IMR-90 (cell line): ENCODE measurements around the gene GSS. TPM values are rescaled to one million over a fixed set of nuclear protein-coding genes. Genes with fewer than 3 reads are reported as not detected.

Experiments
- ATAC-seq: fragments of 200-7000 bp; cut with Tn5 transposase; 2 replicates; pipeline ENCODE4 v1.9.1; 2020; ENCODE audit warnings: low read depth, mild to moderate bottlenecking, moderate library complexity
- BruUV-seq: library from RNA; stranded (reverse); fragments of 400-500 nt; replicated peaks from 2 replicates; lab custom pipeline; 2021; lab: Mats Ljungman, UMichigan
- CTCF ChIA-PET: fragments of 300-600 bp; formaldehyde crosslinking; extraction: SDS; loops from one replicate; lab custom pipeline; 2021; ENCODE audit warnings: antibody characterized with exemption; lab: Yijun Ruan, JAX
- POLR2A ChIA-PET: fragments of 300-600 bp; sonication (Branson Sonifier 250); formaldehyde crosslinking; loops from one replicate; lab custom pipeline; 2022; ENCODE audit warnings: antibody characterized with exemption; ENCODE audit not compliant: unreplicated experiment; lab: Charles Lee
- DNase-seq: peaks from one replicate; pipeline ENCODE4 v3.0.0; 2013
- H2AFZ ChIP-seq: replicated peaks from 2 replicates; pipeline ENCODE3; 2013; ENCODE audit warnings: low read length, mild to moderate bottlenecking; ENCODE audit not compliant: poor library complexity
- H2AK5ac ChIP-seq: 2 replicates; pipeline ENCODE4 v1.6.1; 2013; ENCODE audit warnings: low read depth, low read length, inconsistent platforms
- H2AK9ac ChIP-seq: replicated peaks from 2 replicates; pipeline ENCODE3; 2013; ENCODE audit warnings: mild to moderate bottlenecking, low read depth, low read length, moderate library complexity; ENCODE audit not compliant: poor library complexity
- H2BK120ac ChIP-seq: 2 replicates; pipeline ENCODE4 v1.6.1; 2013; ENCODE audit warnings: low read depth, low read length, inconsistent platforms
- H2BK15ac ChIP-seq: 3 replicates; pipeline ENCODE4 v1.6.1; 2013; ENCODE audit warnings: low read depth, low read length, inconsistent platforms
- H2BK20ac ChIP-seq: 2 replicates; pipeline ENCODE4 v1.6.1; 2013; ENCODE audit warnings: low read depth, mild to moderate bottlenecking, inconsistent platforms, low read length, moderate library complexity
- H2BK5ac ChIP-seq: 2 replicates; pipeline ENCODE4 v1.6.1; 2013; ENCODE audit warnings: mild to moderate bottlenecking, low read depth, low read length, inconsistent platforms; ENCODE audit not compliant: poor library complexity, severe bottlenecking
- H3K14ac ChIP-seq: replicated peaks from 2 replicates; pipeline ENCODE4 v1.6.1; 2013; ENCODE audit warnings: low read depth, low read length, inconsistent platforms
- H3K18ac ChIP-seq: 2 replicates; pipeline ENCODE4 v1.6.1; 2013; ENCODE audit warnings: low read depth, low read length, control low read depth
- H3K23ac ChIP-seq: 2 replicates; pipeline ENCODE4 v1.6.1; 2013; ENCODE audit warnings: low read depth, low read length, inconsistent platforms
- H3K27ac ChIP-seq: 2 replicates; pipeline ENCODE4 v1.5.1; 2013; ENCODE audit warnings: mild to moderate bottlenecking, control low read depth, low read length; ENCODE audit not compliant: insufficient read depth
- H3K27me3 ChIP-seq: 2 replicates; pipeline ENCODE4 v1.6.1; 2013; ENCODE audit warnings: low read length; ENCODE audit not compliant: control insufficient read depth, insufficient read depth
- H3K36me3 ChIP-seq: 2 replicates; pipeline ENCODE4 v1.6.1; 2013; ENCODE audit warnings: low read length, mixed read lengths; ENCODE audit not compliant: control insufficient read depth, insufficient read depth
- H3K4ac ChIP-seq: 2 replicates; pipeline ENCODE4 v1.6.1; 2013; ENCODE audit warnings: low read depth, low read length, inconsistent platforms
- H3K4me1 ChIP-seq: 2 replicates; pipeline ENCODE4 v1.6.1; 2013; ENCODE audit warnings: low read length, mixed read lengths; ENCODE audit not compliant: control insufficient read depth, insufficient read depth
- H3K4me2 ChIP-seq: 2 replicates; pipeline ENCODE4 v1.6.1; 2013; ENCODE audit warnings: low read depth, mild to moderate bottlenecking, control low read depth, low read length, moderate library complexity
- H3K4me3 ChIP-seq: 2 replicates; pipeline ENCODE4 v1.5.1; 2013; ENCODE audit warnings: low read depth, mild to moderate bottlenecking, control low read depth, low read length, moderate library complexity; ENCODE audit not compliant: insufficient read depth
- H3K56ac ChIP-seq: 2 replicates; pipeline ENCODE4 v1.6.1; 2013; ENCODE audit warnings: low read length, inconsistent platforms; ENCODE audit not compliant: insufficient read depth; ENCODE audit errors: extremely low read depth
- H3K79me1 ChIP-seq, 2 experiments: 2 replicates each; pipeline ENCODE4 v1.6.1; 2013; ENCODE audit warnings: low read length in 2 of 2, inconsistent platforms in 1 of 2, low read depth in 1 of 2
- H3K9ac ChIP-seq: 2 replicates; pipeline ENCODE4 v1.6.1; 2013; ENCODE audit warnings: low read depth, low read length, control low read depth
- H3K9me1 ChIP-seq: 2 replicates; pipeline ENCODE4 v1.6.1; 2013; ENCODE audit warnings: low read length, inconsistent platforms; ENCODE audit not compliant: insufficient read depth
- H3K9me3 ChIP-seq: 2 replicates; pipeline ENCODE4 v1.6.1; 2013; ENCODE audit warnings: low read length; ENCODE audit not compliant: control insufficient read depth, insufficient read depth
- H4K20me1 ChIP-seq: 2 replicates; pipeline ENCODE4 v1.6.1; 2013; ENCODE audit warnings: low read length, inconsistent platforms; ENCODE audit not compliant: insufficient read depth
- H4K5ac ChIP-seq: 2 replicates; pipeline ENCODE4 v1.6.1; 2013; ENCODE audit warnings: mild to moderate bottlenecking, low read depth, low read length, control low read depth
- H4K8ac ChIP-seq, 2 experiments: 2 replicates each; pipeline ENCODE4 v1.6.1; 2013; ENCODE audit warnings: low read depth in 2 of 2, low read length in 2 of 2, control low read depth in 1 of 2, inconsistent platforms in 1 of 2
- H4K91ac ChIP-seq: 2 replicates; pipeline ENCODE4 v1.6.1; 2013; ENCODE audit warnings: low read depth, low read length, inconsistent platforms; ENCODE audit not compliant: insufficient read depth
- BHLHE40 ChIP-seq: fragments of 150-350 bp; IDR thresholded peaks from 2 replicates; pipeline ENCODE4 v1.6.1; 2016; ENCODE audit warnings: mild to moderate bottlenecking, low read depth, low read length
- CHD1 ChIP-seq: IDR thresholded peaks from 2 replicates; pipeline ENCODE4 v1.6.1; 2012; ENCODE audit warnings: low read depth, low read length, improper control_type of control experiment
- CTCF ChIP-seq: conservative IDR thresholded peaks from 2 replicates; pipeline ENCODE4 v1.5.1; 2012; ENCODE audit warnings: mild to moderate bottlenecking, low read depth, low read length, improper control_type of control experiment
- ELK1 ChIP-seq: fragments of 150-350 bp; IDR thresholded peaks from 2 replicates; pipeline ENCODE4 v1.6.1; 2016; ENCODE audit warnings: low read depth, mild to moderate bottlenecking, low read length, moderate library complexity, borderline replicate concordance
- RAD21 ChIP-seq: IDR thresholded peaks from 2 replicates; pipeline ENCODE4 v1.6.1; 2012; ENCODE audit warnings: low read length, improper control_type of control experiment
- SMC3 ChIP-seq: fragments of 150-350 bp; IDR thresholded peaks from 2 replicates; pipeline ENCODE4 v1.6.1; 2016; ENCODE audit warnings: low read depth, mild to moderate bottlenecking, antibody characterized with exemption, low read length, moderate library complexity
- USF2 ChIP-seq: fragments of 150-350 bp; IDR thresholded peaks from 2 replicates; pipeline ENCODE4 v1.6.1; 2017; ENCODE audit warnings: mild to moderate bottlenecking, antibody characterized with exemption, low read length, low read depth
- WGBS, 2 experiments: methylation state at CpG; one replicate each; pipeline versions ENCODE4 v1.1.5 to v1.1.7; 2013; ENCODE audit warnings: missing lambda C conversion rate in 2 of 2; ENCODE audit not compliant: insufficient read length in 1 of 2; ENCODE audit errors: extremely low coverage in 2 of 2; 5-methylcytosine and 5-hydroxymethylcytosine counted together
- dilution Hi-C: fragments of 300-500 bp; cut with HindIII; formaldehyde crosslinking; loops from one replicate; pipeline ENCODE4 v1.14.3; 2018; ENCODE audit warnings: low sequenced_read_pairs; ENCODE audit not compliant: unreplicated experiment
- in situ Hi-C: fragments of 300-500 bp; cut with MboI; formaldehyde crosslinking; loops from 3 replicates; pipeline ENCODE4 v1.14.3; 2019; ENCODE audit warnings: low sequenced_read_pairs, inconsistent platforms, mixed read lengths
- intact Hi-C: fragments of 100-400 bp; cut with micrococcal nuclease; formaldehyde crosslinking; loops from 2 replicates; pipeline ENCODE4 v1.10.0; 2022
- polyA plus RNA-seq, 3 experiments: library from polyadenylated mRNA; depleted of rRNA; stranded (reverse); fragments of >200 nt; gene quantifications; 2 replicates each; pipeline ENCODE4 v1.2.3, GENCODE V29; 2012; ENCODE audit warnings: low replicate concordance in 1 of 3
- total RNA-seq: library from RNA; depleted of rRNA; stranded (reverse); fragments of >200 nt; gene quantifications from 2 replicates; pipeline ENCODE4 v1.2.3, GENCODE V29; 2012

Gene GSS
- total and polyA plus RNA-seq, 2 of the 4 experiments (the other 2 are of a cell fraction) = 73.7 to 90.0 TPM

- Histone ChIP-seq H3K56ac (no peak overlapping the region), H3K18ac (no peak overlapping the region), H2BK15ac (no peak overlapping the region), H4K20me1 (peaks cover 37% of the 10 kb centered on the region), H3K79me1 (peaks cover 0 to 14% of the 10 kb centered on the region in 2 experiments; a peak in 2 of 4 replicates), H3K27ac (no peak overlapping the region), H3K9me1 (no peaks in the 10 kb centered on the region), H3K9ac (no peak overlapping the region), H3K4me1 (no peaks in the 10 kb centered on the region), H4K5ac (no peak overlapping the region), H2BK5ac (no peak overlapping the region), H2BK20ac (no peak overlapping the region), H3K4ac (no peak overlapping the region), H2AFZ (no peak overlapping the region), H3K9me3 (no peaks in the 10 kb centered on the region), H3K14ac (no peak overlapping the region), H2BK120ac (no peak overlapping the region), H2AK9ac (peak overlapping the region; percentile 28), H3K27me3 (no peaks in the 10 kb centered on the region), H2AK5ac (no peak overlapping the region), H4K8ac (no peak overlapping the region), H4K91ac (no peak overlapping the region), H3K4me3 (no peak overlapping the region), H3K23ac (no peak overlapping the region), H3K36me3 (peaks cover 86% of the 10 kb centered on the region), H3K4me2 (no peak overlapping the region)
- intact Hi-C loops = no loop called here
- in situ Hi-C loops = no loop called here
- 94% methylated on average over 20 of the region's 25 CpGs; no CpG with 5 or more reads in 1 of the 2 experiments for WGBS, 2 experiments
- ChIA-PET POLR2A (no interaction called here), CTCF (no interaction called here)
- dilution Hi-C loops = no loop called here
- no peak for TF ChIP-seq USF2
- no peak for TF ChIP-seq SMC3
- no peak for TF ChIP-seq ELK1
- no peak for TF ChIP-seq CHD1
- TF ChIP-seq RAD21 = no peak
- TF ChIP-seq BHLHE40 = no peak
- TF ChIP-seq CTCF = no peak
- BruUV-seq = no TSS peak
- no peak for DNase-seq
- no peak for ATAC-seq
These were observed 43.4 kb upstream of the GSS start for GRCh38 chr20:34999021-34999451.
